22Rv1 (cell line): ENCODE results near the gene OPTC.
"Not testable (repeated sequence)": the region's sequence is repeated elsewhere in the genome, so short reads cannot be mapped to it uniquely, and the experiment has no call there.

ENCODE experiments used
- H3K27ac ChIP-seq: fragments of 450-650 bp; 2 replicates; pipeline ENCODE4 v1.5.1; 2017
- CTCF ChIP-seq: fragments of 450-650 bp; IDR thresholded peaks from 2 replicates; pipeline ENCODE4 v1.5.1; 2017; ENCODE audit warnings: mild to moderate bottlenecking
- ZFX ChIP-seq: fragments of 450-650 bp; IDR thresholded peaks from 2 replicates; pipeline ENCODE4 v1.6.1; 2017; ENCODE audit warnings: antibody characterized with exemption, borderline replicate concordance

Gene OPTC, protein sequence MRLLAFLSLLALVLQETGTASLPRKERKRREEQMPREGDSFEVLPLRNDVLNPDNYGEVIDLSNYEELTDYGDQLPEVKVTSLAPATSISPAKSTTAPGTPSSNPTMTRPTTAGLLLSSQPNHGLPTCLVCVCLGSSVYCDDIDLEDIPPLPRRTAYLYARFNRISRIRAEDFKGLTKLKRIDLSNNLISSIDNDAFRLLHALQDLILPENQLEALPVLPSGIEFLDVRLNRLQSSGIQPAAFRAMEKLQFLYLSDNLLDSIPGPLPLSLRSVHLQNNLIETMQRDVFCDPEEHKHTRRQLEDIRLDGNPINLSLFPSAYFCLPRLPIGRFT

DNA sequence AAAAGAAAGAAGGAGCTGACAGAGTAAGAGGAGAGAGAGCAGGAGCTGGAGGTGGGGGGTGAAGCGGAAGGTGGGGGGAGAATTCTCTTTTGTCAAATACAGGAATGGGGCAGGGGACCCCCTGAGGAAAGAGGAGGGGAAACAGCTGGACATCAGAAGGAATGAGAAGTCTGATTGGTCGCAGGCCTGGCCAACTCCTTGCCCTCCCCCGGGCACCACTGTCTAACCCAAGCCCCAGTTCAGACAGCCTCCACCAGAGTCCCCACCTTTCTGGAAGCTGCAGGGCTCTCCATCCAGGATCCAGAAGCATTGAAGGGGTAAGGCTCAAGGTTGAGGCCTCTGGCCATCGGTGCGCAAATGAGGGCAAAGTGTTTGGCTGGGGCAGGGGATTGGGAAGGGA is at the start of gene OPTC:
OPTC (plus strand) TSS at position 253 of the 400 bp plus-strand sequence. CDS start 1,853 bp downstream, outside the sequence.
- no peak within 1 kb of the TSS for H3K27ac ChIP-seq

DNA sequence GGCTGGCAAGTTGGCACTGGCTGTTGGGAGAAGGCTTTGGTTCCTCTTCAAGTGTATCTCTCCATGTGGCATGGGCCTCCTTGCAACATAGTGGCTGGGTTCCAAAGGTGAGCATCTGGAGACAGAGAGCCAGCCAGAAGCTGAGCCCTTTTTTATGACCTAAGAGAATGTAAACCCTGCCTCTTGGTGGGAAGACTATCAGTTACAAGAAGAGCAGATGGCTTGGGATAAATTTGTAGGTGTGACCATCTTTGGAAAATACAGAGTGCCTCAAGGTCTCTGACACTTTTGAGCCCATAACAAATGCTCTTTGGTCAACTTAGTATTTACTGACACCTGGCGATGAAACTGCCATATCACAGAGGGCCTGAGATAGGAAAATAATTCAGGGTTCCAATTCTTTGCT is 49.8 kb upstream of the OPTC start:
- no peak for TF ChIP-seq ZFX
- TF ChIP-seq CTCF = no peak

More for the DNA sequence above, at the start of gene OPTC:
- TF ChIP-seq ZFX (no peak), CTCF (no peak)

DNA sequence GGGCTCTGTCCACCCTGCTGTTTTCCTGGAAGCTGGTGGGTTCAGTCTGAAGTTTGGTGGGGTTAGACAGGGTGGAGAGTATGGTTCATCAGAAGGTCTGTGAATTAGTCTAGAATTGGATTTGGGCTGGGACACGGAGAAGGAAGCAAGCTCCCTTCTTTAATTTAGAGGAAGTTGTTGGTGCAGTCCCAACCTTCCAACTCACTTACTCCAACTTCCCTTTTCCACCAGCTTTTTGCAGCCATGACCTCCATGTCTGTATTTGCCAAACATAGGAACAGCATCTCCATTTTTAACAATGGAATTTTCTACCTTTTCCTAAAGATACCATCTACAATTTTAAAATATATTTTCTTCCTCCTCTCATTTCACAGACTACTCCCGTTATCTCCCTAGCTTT is 46.8 kb upstream of the OPTC start:
- no peak overlapping the region for H3K27ac ChIP-seq
- TF ChIP-seq CTCF = no peak
- TF ChIP-seq ZFX = no peak

More for the DNA sequence above, 49.8 kb upstream of the OPTC start:
- no peak overlapping the region for H3K27ac ChIP-seq

- not testable (repeated sequence) for H3K27ac ChIP-seq
Measured at GRCh38 chr1:203447598-203447997, 46.4 kb upstream of the OPTC start.

GRCh38 chr1:203448521-203449061 is 45.4 kb upstream of the OPTC start:
- H3K27ac ChIP-seq = no peak overlapping the region
- no peak for TF ChIP-seq ZFX
- TF ChIP-seq CTCF = no peak

GRCh38 chr1:203450001-203450400 is 44.0 kb upstream of the OPTC start:
- no peak overlapping the region for H3K27ac ChIP-seq
- no peak for TF ChIP-seq CTCF
- TF ChIP-seq ZFX = no peak

- H3K27ac ChIP-seq = no peak overlapping the region
- TF ChIP-seq ZFX (no peak), CTCF (peak; percentile 23; the same call in 1 of the 2 replicates)
Measured at GRCh38 chr1:203450479-203451149, 43.3 kb upstream of the OPTC start.
